GM23248 (cell line): ENCODE results near the gene RSPH1. TPM values are rescaled to one million over a fixed set of nuclear protein-coding genes. Genes with fewer than 3 reads are reported as not detected.

ENCODE experiments used
- DNase-seq: peaks from one replicate; pipeline ENCODE4 v3.0.0-alpha.2; 2015
- H2AFZ ChIP-seq: fragments of 200-600 bp; sonication (generic); 2 replicates; pipeline ENCODE4 v1.6.1; 2016; ENCODE audit warnings: antibody characterized with exemption
- H3F3A ChIP-seq: fragments of 200-600 bp; sonication (generic); 2 replicates; pipeline ENCODE4 v1.6.1; 2016; ENCODE audit warnings: mild to moderate bottlenecking, antibody characterized with exemption, mixed run types; ENCODE audit not compliant: insufficient read depth
- H3K27ac ChIP-seq: fragments of 200-600 bp; sonication (generic); 2 replicates; pipeline ENCODE4 v1.5.1; 2016; ENCODE audit warnings: mild to moderate bottlenecking
- H3K27me3 ChIP-seq: fragments of 200-600 bp; sonication (generic); replicated peaks from 2 replicates; pipeline ENCODE4 v1.6.1; 2016; ENCODE audit warnings: mild to moderate bottlenecking; ENCODE audit not compliant: insufficient read depth
- H3K36me3 ChIP-seq: fragments of 200-600 bp; sonication (generic); 2 replicates; pipeline ENCODE4 v1.6.1; 2016; ENCODE audit warnings: low read depth, mild to moderate bottlenecking
- H3K4me1 ChIP-seq: fragments of 200-600 bp; sonication (generic); 2 replicates; pipeline ENCODE4 v1.6.1; 2016; ENCODE audit warnings: mild to moderate bottlenecking; ENCODE audit not compliant: insufficient read depth
- H3K4me2 ChIP-seq: fragments of 200-600 bp; sonication (generic); one replicate; pipeline ENCODE4 v1.6.1; 2016; ENCODE audit warnings: mild to moderate bottlenecking; ENCODE audit not compliant: unreplicated experiment
- H3K4me3 ChIP-seq: fragments of 200-600 bp; sonication (generic); 2 replicates; pipeline ENCODE4 v1.5.1; 2016; ENCODE audit warnings: mild to moderate bottlenecking
- H3K79me2 ChIP-seq: fragments of 200-600 bp; sonication (generic); 2 replicates; pipeline ENCODE4 v1.6.1; 2016; ENCODE audit warnings: mild to moderate bottlenecking; ENCODE audit not compliant: insufficient read depth
- H3K9ac ChIP-seq: fragments of 200-600 bp; sonication (generic); 2 replicates; pipeline ENCODE4 v1.6.1; 2016; ENCODE audit warnings: mild to moderate bottlenecking
- H3K9me2 ChIP-seq: fragments of 200-600 bp; sonication (generic); 2 replicates; pipeline ENCODE4 v1.6.1; 2016; ENCODE audit warnings: mixed run types, mild to moderate bottlenecking, moderate library complexity; ENCODE audit not compliant: insufficient read depth
- H3K9me3 ChIP-seq: fragments of 200-600 bp; sonication (generic); one replicate; pipeline ENCODE4 v1.6.1; 2017; ENCODE audit warnings: low read depth
- H4K20me1 ChIP-seq: fragments of 200-600 bp; sonication (generic); 2 replicates; pipeline ENCODE4 v1.6.0; 2016; ENCODE audit not compliant: insufficient read depth
- EZH2 ChIP-seq: fragments of 200-600 bp; sonication (generic); IDR thresholded peaks from 2 replicates; pipeline ENCODE4 v1.6.1; 2018; ENCODE audit warnings: antibody characterized with exemption, mild to moderate bottlenecking; ENCODE audit not compliant: insufficient read depth, poor library complexity, severe bottlenecking
- EZH2phosphoT487 ChIP-seq: fragments of 200-600 bp; sonication (generic); IDR thresholded peaks from 2 replicates; pipeline ENCODE4 v1.6.1; 2018; ENCODE audit warnings: antibody characterized with exemption, moderate library complexity, mild to moderate bottlenecking, low read depth; ENCODE audit not compliant: insufficient read depth
- WGBS, 2 experiments: methylation state at CpG; one replicate each; pipeline ENCODE4 v1.1.6; 2015 to 2017; ENCODE audit warnings: low lambda C conversion rate in 2 of 2, low coverage in 1 of 2; ENCODE audit errors: missing lambda C conversion rate in 2 of 2; 5-methylcytosine and 5-hydroxymethylcytosine counted together
- in situ Hi-C: fragments of 300-500 bp; cut with MboI; formaldehyde crosslinking; loops from 2 replicates; pipeline ENCODE4 v1.15.0; 2020
- polyA plus RNA-seq: library from polyadenylated mRNA; unstranded; fragments of >200 nt; fragmentation: Nextera tagmentation; extraction: Ambion mirVana; gene quantifications from 2 replicates; pipeline ENCODE4 v1.2.1, GENCODE V29; 2016
- total RNA-seq: library from RNA; depleted of rRNA; stranded (reverse); fragments of >200 nt; shearing (Covaris generic); gene quantifications from 2 replicates; pipeline ENCODE4 v1.2.3, GENCODE V29; 2014

Gene RSPH1
- total and polyA plus RNA-seq, 2 experiments from 2014 or later = 0.32 TPM; not detected in 1

GRCh38 chr21:42534421-42535378 lies 38.7 kb upstream of the RSPH1 start:
- no peak for DNase-seq
- Histone ChIP-seq H4K20me1 (no peaks in the 10 kb centered on the region), H2AFZ (no peak overlapping the region), H3K9ac (no peak overlapping the region), H3K27ac (no peak overlapping the region), H3K9me2 (no peaks in the 10 kb centered on the region), H3F3A (no peaks in the 10 kb centered on the region), H3K9me3 (no peaks in the 10 kb centered on the region), H3K27me3 (peaks cover 6% of the 10 kb centered on the region), H3K4me3 (no peak overlapping the region), H3K79me2 (no peaks in the 10 kb centered on the region), H3K4me1 (no peaks in the 10 kb centered on the region), H3K4me2 (no peak overlapping the region), H3K36me3 (no peaks in the 10 kb centered on the region)
- WGBS, 2 experiments = 67 to 70% methylated on average over 28 of the region's 28 CpGs
- in situ Hi-C loops = no loop called here
- TF ChIP-seq EZH2 = no peak
- TF ChIP-seq EZH2phosphoT487 = no peak

- no peak overlapping the region for H3K4me2 ChIP-seq
- no peaks in the 10 kb centered on the region for H3K9me3 ChIP-seq
- H4K20me1 ChIP-seq = no peaks in the 10 kb centered on the region
- no peaks in the 10 kb centered on the region for H3F3A ChIP-seq
- DNase-seq = no peak
- H3K9ac ChIP-seq = no peak overlapping the region
- TF ChIP-seq EZH2phosphoT487 (no peak), EZH2 (no peak)
- no peaks in the 10 kb centered on the region for H3K4me1 ChIP-seq
- H2AFZ ChIP-seq = no peak overlapping the region
- no peaks in the 10 kb centered on the region for H3K36me3 ChIP-seq
- H3K79me2 ChIP-seq = no peaks in the 10 kb centered on the region
- H3K4me3 ChIP-seq = no peak overlapping the region
- no peaks in the 10 kb centered on the region for H3K9me2 ChIP-seq
- peaks cover 5% of the 10 kb centered on the region for H3K27me3 ChIP-seq
- 60 to 66% methylated on average over 4 of the region's 4 CpGs for WGBS, 2 experiments
- in situ Hi-C loops = no loop called here
- no peak overlapping the region for H3K27ac ChIP-seq
Measured at GRCh38 chr21:42533963-42534355, 37.9 kb upstream of the RSPH1 start.

- 73 to 77% methylated on average over 13 of the region's 13 CpGs for WGBS, 2 experiments
- in situ Hi-C loops = no loop called here
- Histone ChIP-seq H3F3A (no peaks in the 10 kb centered on the region), H3K9me3 (no peaks in the 10 kb centered on the region), H3K36me3 (no peaks in the 10 kb centered on the region), H2AFZ (no peak overlapping the region), H3K27ac (no peak overlapping the region), H3K4me1 (no peaks in the 10 kb centered on the region), H3K9me2 (no peaks in the 10 kb centered on the region), H3K4me3 (no peak overlapping the region), H3K27me3 (no peaks in the 10 kb centered on the region; the same call in 1 of the 2 replicates), H3K9ac (no peak overlapping the region), H4K20me1 (no peaks in the 10 kb centered on the region), H3K79me2 (no peaks in the 10 kb centered on the region), H3K4me2 (no peak overlapping the region)
- DNase-seq = no peak
- no peak for TF ChIP-seq EZH2
- TF ChIP-seq EZH2phosphoT487 = no peak
Measured at GRCh38 chr21:42533306-42533962, 37.4 kb upstream of the RSPH1 start.

GRCh38 chr21:42532466-42533181 lies 36.6 kb upstream of the RSPH1 start:
- Histone ChIP-seq H3K9me3 (no peaks in the 10 kb centered on the region), H3K4me1 (no peaks in the 10 kb centered on the region), H3K27ac (no peak overlapping the region), H3K4me3 (no peak overlapping the region), H2AFZ (no peak overlapping the region), H3K9ac (no peak overlapping the region), H4K20me1 (no peaks in the 10 kb centered on the region), H3K27me3 (no peaks in the 10 kb centered on the region; the same call in 1 of the 2 replicates), H3K36me3 (no peaks in the 10 kb centered on the region), H3F3A (no peaks in the 10 kb centered on the region), H3K79me2 (no peaks in the 10 kb centered on the region), H3K4me2 (no peak overlapping the region), H3K9me2 (no peaks in the 10 kb centered on the region)
- no peak for DNase-seq
- WGBS, 2 experiments = 65% methylated on average over 18 of the region's 18 CpGs
- in situ Hi-C loops = no loop called here
- TF ChIP-seq EZH2 (no peak), EZH2phosphoT487 (no peak)
